GM19351 (cell line): ENCODE measurements around the gene GPR52.
A peak's percentile ranks its signal among the peaks of the same experiment; 100 is the strongest.
"Not testable (repeated sequence)": the region's sequence is repeated elsewhere in the genome, so short reads cannot be mapped to it uniquely, and the experiment has no call there.

Experiments used
- ATAC-seq: cut with Tn5 transposase; IDR thresholded peaks from one replicate; pipeline ENCODE4 v1.9.1; 2021; ENCODE audit warnings: mild to moderate bottlenecking, moderate library complexity; ENCODE audit not compliant: unreplicated experiment

Gene GPR52, protein sequence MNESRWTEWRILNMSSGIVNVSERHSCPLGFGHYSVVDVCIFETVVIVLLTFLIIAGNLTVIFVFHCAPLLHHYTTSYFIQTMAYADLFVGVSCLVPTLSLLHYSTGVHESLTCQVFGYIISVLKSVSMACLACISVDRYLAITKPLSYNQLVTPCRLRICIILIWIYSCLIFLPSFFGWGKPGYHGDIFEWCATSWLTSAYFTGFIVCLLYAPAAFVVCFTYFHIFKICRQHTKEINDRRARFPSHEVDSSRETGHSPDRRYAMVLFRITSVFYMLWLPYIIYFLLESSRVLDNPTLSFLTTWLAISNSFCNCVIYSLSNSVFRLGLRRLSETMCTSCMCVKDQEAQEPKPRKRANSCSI

DNA sequence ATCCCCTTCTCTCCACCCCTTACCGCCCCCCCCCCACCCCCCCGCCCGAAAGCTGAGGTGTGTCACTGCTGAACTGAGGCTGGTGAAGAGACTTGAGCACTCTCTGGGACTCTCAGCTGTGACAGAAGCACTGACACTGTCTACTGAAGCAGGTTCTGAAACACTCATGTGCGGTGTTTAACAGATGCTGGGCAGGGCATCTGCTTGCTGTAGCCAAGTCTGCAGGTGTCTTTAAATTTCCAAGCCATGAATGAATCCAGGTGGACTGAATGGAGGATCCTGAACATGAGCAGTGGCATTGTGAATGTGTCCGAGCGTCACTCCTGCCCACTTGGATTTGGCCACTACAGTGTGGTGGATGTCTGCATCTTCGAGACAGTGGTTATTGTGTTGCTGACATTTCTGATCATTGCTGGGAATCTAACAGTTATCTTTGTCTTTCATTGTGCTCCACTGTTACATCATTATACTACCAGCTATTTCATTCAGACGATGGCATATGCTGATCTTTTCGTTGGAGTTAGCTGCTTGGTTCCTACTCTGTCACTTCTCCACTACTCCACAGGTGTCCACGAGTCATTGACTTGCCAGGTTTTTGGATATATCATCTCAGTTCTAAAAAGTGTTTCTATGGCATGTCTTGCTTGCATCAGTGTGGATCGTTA is at the start of gene GPR52:
Gene GPR52, plus strand, starts transcription at position 99 of the 665 bp plus-strand sequence. Its CDS starts 148 bp downstream, at position 247.
- ATAC-seq = no peak

DNA sequence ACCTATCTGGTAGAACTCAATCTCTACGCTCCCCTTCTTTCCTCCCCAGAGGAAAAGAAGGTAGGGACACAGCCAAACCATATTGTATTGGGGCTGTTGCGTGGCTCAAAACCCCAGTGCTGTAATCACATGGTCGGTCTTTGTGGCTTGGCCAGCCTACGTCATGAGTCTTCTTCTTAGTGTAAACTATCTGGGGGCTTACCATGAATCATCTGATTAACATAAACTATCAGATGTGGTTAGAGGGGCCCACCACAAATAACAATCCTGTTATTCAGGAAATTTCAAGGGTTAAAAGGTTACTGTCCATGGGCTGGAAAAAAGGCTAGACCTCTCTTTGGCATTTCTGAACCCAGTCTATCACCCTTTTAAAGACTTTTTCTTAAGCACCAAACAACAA is 49.5 kb upstream of the GPR52 start:
- ATAC-seq = peak; percentile 61

DNA sequence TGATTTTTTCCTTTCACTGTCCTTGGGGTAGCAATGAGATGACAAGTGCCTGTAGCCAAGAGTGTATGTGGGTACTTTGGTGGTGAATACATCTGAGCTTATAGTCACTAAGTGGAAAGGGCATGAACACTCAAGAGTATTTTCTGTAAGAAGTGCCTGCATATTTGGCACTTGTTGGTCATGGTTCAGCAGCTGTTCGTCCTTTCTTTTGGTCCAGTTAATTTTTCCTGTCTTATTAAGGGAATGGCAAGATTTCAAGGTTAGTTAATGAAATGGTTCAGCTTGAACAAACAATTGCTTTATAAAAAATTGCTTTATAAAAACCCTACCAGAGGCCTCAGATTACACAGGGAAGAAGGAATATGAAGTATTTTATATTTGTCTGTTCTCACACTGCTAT is 48.6 kb upstream of the GPR52 start:
- ATAC-seq = no peak

DNA sequence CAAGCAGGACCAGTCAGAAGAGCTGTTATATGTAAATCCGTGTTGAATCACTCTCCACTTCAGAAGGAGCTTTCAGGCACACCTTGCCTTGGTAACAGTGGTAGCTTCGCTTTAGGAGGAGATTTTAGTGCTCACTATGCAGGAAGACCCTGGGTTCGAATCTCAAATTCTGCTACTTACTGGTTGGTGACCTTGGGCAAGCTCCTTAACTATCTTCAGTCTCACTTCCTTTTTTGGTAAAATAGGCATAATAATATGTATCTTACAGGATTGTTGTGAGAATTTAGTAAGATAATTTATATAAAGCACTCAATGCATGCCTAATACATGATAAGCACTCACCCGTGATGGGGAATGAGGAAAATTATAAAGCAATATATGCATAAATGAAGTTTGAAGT is 46.7 kb upstream of the GPR52 start:
- no peak for ATAC-seq

DNA sequence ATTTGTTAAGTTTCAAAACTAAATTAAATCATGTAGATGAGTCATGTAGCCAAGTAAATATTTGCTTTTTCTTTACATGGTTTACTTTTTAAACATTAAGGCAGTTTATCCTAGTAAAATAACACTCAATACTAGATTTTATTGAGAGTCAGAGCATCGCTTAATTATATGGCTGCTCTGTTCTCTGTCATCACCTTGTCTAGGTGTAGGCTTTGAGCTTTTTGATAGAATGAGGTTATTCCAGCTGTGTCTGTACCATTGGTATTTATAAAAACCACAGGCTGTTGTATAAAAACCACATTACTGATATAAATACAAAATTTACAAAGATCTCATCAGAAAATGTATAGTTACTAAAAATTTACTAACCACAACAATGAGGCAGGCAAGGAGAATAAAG is 42.5 kb upstream of the GPR52 start:
- no peak for ATAC-seq

DNA sequence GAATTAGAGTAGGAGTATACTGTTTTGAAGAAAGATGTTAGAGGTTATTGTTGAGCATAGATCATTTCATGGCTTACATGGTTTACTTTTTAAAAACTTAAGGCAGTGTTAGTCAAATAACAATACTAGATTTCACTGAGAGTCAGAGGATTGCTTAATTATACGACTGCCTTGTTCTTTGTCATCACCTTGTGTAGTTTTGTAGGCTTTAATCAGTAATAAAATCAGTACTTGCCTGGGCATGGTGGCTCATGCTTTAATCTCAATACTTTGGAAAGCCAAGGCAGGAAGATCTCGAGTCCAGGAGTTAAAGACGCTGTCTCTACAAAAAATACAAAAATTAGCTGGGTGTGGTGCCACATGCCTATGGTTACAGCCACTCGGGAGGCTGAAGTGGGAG is 41.3 kb upstream of the GPR52 start:
- no peak for ATAC-seq

DNA sequence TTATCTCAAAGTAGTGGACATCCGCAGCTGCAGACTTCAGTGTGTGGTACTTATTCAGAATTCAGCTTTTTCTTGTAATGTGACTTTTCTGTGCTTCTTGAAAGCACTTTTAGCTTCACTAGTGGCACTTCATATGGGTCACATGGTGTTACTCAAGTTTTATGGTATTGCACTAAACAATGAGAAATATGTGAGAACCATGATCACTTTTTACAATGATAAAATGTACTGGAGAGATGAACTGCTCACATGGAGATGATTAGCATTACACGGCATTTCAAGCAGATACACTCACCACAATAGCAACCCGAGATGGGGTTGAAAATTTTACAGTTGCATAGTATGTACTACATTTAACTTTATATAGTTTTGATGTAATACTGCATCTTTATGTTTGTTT is 40.1 kb upstream of the GPR52 start:
- no peak for ATAC-seq

DNA sequence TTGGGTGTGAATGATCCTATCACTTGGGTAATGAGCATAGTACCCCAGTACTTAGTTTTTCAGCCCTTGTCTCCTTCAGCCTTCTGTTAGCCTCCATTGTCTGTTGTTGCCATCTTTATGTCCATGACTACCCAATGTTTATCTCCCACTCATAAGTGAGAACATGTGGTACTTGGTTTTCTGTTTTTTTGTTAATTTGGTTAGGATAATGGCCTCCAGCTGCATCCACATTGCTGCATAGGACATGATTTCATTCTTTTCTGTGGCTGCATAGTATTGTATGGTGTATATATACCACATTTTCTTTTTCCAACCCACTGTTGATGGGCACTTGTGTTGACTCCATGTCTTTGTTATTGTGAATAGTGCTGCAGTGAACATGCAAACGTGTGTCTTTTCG is 39.6 kb upstream of the GPR52 start:
- no peak for ATAC-seq

DNA sequence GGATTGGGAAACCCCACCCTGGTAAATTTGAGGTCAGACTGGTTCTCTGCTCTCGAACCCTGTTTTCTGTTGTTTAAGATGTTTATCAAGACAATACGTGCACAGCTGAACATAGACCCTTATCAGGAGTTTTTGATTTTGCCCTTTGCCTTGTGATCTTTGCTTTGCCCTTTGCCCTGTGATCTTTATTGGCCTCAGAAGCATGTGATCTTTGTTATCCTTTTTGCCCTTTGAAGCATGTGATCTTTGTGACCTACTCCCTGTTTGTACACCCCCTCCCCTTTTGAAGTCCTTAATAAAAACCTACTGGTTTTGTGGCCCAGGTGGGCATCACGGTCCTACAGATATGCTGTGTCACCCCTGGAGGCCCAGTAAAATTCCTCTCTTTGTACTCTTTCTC is 38.0 kb upstream of the GPR52 start:
- not testable (repeated sequence) for ATAC-seq

DNA sequence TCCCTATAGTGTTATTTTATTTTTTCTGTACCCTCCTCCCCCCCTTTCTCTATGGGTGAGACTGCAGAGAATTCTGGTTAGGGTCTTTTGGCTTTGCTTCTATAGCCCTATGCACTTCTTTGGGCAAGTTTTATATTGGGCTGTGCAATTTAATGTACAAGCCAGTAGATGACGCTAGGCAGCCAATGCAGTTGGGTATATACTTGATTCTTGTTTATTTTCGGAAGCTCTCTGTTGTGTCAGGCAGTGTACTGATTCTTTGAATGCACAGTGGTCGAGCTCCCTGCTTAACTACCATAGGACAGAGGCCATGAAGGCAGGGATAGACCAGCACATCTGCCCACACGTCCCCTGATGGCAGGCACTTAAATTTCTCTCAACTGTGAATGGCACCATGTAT is 34.1 kb upstream of the GPR52 start:
- no peak for ATAC-seq

DNA sequence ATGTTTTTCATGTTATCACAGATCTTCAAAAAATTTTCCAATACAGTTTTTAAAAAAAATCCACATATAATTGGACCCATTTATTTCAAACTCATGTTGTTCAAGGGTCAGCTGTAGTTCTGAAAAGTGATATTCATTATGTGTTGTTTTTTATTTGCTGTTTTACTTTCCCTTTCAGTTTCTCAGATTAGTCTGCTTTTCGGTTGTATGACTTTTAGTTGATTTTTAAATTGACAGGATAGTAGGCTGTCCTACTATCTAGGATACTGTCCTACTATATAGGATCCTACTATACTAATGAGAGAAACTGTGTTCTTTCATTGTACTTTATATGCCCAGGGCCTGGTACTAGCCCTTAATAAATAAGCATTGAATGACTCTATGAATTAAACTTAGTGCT is 33.6 kb upstream of the GPR52 start:
- ATAC-seq = no peak

DNA sequence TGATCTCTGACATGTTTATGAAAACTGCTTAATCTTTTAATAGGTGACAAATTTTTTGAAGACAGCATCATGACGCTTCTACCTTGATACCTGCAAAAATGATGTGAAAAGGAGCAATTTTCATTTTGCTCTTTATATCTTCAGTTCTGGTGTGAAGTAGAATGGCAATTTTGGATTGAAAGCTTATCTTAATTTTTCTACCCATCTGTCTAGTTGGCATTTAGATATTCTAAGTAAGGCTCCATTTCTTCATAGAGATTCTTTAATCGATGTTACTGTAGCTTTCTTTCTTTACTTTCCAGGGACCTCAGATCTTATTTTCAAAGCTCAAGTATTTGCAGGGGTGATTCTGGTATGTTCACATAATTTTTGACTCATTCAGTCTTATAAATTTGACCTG is 32.3 kb upstream of the GPR52 start:
- ATAC-seq = no peak

DNA sequence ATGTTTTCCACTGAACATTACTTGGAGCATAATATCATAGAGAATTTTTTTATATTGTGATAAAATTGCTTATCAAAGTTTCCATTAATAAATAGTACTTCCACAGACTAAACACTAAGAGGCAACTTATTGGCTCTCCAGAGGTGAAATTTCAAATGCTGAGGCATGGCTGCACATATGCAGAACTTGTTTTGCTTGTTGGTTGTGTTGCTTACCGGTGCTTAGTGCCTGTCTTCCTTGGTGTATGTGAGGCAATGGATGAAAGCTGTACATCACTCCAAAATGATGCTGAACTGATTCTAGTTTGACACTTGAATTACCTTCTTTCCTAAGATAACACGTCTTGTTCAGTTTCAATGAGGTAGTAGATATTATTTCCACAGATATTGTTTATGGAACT is 29.8 kb upstream of the GPR52 start:
- ATAC-seq = no peak

DNA sequence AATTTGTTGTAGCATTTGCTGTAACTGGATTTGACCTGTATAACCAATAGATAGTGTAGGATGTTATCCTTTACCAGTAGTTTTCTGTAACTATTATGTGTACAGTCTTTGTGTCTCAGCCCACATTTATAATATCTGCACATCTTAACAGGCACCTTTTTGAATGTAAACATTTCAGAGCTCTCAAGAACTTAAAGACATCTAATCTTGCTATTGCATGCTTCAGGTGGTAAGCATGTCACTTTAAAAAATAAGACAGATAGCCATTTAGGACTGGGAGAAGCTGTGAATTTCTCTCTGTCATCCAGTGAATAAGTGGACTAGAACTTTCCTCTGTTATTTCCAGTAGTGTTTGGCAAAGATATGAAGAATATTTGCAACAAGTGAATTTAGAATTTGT is 22.6 kb upstream of the GPR52 start:
- no peak for ATAC-seq

DNA sequence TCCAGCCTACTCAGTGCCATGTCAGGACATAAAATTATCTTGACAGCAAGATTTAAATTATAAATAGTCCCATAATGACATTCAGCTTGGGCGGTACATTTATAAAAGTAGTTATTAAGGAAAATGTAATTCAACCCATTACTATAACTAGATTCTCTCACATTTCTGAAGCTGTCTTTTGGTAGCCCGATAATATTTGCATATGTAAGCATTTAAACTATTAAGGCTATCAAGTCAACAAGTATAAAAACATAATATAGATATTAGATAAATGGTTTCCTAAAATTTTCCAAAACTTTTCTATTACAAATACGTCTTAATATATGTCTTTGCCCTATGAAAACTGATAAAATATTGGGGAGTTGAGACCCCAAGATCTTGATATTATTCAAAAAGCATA is 21.6 kb upstream of the GPR52 start:
- ATAC-seq = no peak

DNA sequence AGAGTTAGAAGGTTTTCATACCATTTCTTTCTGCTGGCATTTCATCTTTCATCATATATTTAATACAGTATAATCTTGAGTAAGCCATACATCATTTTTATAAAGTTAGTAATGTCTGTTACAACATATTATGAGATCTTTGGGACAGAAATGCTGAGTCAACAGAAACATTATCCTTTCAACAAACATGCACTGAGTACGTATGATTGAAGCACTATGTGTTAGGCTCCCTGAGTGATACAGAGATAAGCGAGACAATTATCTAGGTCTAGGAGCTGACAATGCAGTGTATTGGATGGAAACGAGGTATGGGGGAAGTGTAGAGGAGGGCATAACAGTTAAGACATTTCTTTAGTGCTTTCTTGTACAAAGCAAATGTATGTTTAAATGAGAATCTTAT is 19.7 kb upstream of the GPR52 start:
- no peak for ATAC-seq

DNA sequence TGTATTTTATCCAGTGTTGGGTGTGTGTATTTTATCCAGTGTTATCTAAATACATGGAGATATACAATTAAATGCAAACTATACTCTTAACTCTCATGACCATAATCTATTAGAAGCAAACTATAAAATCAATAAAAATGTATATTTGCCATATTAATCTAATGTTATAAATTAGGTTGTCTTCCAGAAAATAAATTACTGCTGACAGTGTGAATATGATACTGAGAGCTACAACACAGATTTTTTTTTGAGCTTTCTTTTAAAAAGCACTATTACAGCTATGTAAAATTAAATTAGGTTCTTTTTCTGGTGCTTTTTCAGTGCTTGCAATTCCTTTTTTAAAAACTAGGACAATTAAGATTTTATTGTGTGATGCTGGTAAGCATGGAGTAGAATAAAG is 19.0 kb upstream of the GPR52 start:
- ATAC-seq = no peak

DNA sequence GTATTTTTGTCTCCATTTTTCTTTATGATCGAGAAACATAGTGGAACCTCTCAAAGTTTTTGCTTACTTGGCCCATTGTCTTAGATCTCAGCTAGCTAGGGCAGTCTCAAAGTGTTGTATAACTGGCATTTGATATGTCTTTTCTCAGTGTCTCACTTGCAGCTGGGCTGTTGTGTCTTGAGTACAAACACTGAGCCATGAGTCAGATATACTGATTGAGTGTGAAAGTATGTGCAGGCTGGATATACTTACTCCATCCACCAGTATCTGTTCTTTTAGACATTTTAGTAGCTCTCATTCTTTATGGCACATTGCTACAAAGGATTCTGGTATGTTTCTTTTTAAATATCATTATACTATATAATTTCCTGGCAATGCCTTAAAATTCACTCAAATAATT is 14.3 kb upstream of the GPR52 start:
- no peak for ATAC-seq

DNA sequence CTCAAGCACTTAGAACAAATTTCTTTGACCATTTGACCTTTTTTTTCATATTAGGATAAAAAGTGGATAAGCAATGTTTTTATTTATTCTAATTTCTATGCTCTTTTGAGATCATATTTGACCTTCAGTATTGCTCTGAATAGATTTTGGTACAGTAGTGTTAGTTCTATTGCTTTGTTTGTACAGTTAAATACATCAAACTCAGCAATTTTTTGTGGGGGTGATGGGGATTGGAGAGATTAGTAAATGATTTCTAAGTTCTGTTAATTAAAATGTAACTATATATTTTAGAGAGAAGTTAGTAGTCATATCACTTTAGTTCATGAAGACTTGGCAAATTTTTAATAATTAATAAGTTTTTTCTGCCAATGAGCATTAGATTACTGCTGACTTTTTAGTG is 2.4 kb upstream of the GPR52 start:
- ATAC-seq = no peak

DNA sequence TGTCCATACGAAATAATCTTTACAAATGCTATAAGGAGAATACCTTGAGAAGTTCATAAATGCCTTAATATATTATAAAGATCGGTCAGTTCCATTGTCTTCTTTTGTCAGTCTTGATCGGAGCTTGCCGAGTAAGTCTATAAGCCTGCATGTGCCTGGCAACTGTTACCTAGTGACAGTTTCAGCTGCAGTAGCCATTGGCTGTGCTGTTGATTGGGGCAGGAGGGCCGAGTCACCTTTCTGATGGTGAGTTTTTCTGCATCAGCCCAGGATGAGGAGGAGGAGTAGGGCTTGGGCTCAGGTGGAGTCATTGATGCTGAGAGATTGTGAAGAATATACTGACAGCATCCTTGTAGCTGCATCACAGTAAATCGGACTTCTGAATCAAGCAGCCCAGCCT is 1.9 kb upstream of the GPR52 start:
- no peak for ATAC-seq

DNA sequence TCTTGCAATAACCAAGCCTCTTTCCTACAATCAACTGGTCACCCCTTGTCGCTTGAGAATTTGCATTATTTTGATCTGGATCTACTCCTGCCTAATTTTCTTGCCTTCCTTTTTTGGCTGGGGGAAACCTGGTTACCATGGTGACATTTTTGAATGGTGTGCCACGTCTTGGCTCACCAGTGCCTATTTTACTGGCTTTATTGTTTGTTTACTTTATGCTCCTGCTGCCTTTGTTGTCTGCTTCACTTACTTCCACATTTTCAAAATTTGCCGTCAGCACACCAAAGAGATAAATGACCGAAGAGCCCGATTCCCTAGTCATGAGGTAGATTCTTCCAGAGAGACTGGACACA is 743 bp downstream of the GPR52 start:
- no peak for ATAC-seq

DNA sequence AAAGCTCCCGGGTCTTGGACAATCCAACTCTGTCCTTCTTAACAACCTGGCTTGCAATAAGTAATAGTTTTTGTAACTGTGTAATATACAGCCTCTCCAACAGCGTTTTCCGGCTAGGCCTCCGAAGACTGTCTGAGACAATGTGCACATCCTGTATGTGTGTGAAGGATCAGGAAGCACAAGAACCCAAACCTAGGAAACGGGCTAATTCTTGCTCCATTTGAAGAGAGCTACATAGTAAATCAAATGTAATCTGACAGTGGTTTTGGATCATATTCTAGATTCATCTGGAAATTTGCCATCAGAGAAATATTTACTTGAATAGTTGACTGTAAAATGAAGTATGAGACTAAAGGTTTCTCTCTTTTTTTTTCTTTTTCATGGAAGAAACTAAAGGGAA is 1.2 kb downstream of the GPR52 start:
- no peak for ATAC-seq

DNA sequence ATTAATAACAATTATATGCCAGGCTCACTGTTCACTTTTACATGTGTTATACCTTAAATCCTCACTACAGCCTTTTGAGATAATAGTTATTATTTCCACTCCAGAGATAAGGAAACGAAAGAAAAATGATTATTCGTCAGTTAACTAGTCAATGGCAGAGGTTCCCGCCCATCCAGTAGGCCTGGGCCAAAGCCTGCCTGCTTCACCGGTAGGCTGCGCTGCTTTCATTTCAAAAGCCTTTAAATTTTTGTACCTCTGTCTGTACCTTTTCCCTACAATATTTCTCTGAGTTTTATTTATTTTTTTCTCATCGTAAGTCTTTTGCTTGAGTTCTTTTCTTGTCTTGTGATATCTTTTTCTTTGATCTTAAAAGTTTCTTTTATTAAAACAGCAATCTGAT is 3.6 kb downstream of the GPR52 start:
- no peak for ATAC-seq
